ENCODE results near the gene CELA2A. TPM values are rescaled to one million over a fixed set of nuclear protein-coding genes. Genes with fewer than 3 reads are reported as not detected.
"Not testable (repeated sequence)": the region's sequence is repeated elsewhere in the genome, so short reads cannot be mapped to it uniquely, and the experiment has no call there.

The CELA2A gene
- total RNA-seq, 1 experiment from 2014 or later: not detected

DNA sequence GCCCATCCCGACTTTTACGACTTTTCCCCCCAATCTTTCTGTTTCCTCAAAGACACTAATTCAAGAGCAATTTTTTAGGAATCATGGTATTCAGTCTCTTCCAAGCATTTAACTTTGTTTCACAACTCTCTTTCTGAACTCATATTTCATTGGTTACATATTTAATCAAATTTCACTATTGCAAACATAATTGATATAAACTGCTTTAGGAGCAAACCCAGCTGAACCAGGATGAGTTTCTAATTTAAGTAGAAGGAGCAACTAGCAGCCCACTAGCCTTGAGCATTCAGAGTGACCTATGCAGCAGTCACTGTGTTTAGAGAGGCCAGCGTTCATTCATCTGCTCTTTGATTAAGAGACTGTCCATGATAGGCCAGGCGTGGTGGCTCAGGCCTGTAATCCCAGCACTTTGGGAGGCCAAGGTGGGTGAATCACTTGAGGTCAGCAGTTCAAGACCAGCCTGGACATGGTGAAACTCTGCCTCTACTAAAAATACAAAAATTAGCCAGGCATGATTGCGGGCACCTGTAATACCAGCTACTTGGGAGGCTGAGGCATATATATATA lies 21.2 kb downstream of the CELA2A start:
- TF ChIP-seq, protein P1, sequence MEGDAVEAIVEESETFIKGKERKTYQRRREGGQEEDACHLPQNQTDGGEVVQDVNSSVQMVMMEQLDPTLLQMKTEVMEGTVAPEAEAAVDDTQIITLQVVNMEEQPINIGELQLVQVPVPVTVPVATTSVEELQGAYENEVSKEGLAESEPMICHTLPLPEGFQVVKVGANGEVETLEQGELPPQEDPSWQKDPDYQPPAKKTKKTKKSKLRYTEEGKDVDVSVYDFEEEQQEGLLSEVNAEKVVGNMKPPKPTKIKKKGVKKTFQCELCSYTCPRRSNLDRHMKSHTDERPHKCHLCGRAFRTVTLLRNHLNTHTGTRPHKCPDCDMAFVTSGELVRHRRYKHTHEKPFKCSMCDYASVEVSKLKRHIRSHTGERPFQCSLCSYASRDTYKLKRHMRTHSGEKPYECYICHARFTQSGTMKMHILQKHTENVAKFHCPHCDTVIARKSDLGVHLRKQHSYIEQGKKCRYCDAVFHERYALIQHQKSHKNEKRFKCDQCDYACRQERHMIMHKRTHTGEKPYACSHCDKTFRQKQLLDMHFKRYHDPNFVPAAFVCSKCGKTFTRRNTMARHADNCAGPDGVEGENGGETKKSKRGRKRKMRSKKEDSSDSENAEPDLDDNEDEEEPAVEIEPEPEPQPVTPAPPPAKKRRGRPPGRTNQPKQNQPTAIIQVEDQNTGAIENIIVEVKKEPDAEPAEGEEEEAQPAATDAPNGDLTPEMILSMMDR (conservative IDR thresholded peaks at IDR 0.05): no peak
- no peak for TF ChIP-seq EZH2 (IDR thresholded peaks at IDR 0.05; ENCODE audit: low read depth)
- H3K4me2 ChIP-seq: no peak overlapping the region
- no peak overlapping the region for H2AFZ ChIP-seq
- DNase-seq: no peak
- H3K9me3 ChIP-seq (ENCODE audit: insufficient read depth, low read depth): no peaks in the 10 kb centered on the region
- intact Hi-C loops (cut with micrococcal nuclease; ENCODE audit: unreplicated experiment): no loop called here
- H3K4me1 ChIP-seq (replicated peaks; ENCODE audit: insufficient read depth): no peaks in the 10 kb centered on the region
- H3K27me3 ChIP-seq (ENCODE audit: insufficient read depth, low read depth): no peaks in the 10 kb centered on the region
- no peak overlapping the region for H3K27ac ChIP-seq
- no peaks in the 10 kb centered on the region for H3K9me2 ChIP-seq (ENCODE audit: insufficient read depth)
- H3K36me3 ChIP-seq (ENCODE audit: low read depth): no peaks in the 10 kb centered on the region
- ChIA-PET CTCF (no interaction called here), POLR2A (ENCODE audit: unreplicated experiment) (no interaction called here)
- no peaks in the 10 kb centered on the region for H4K20me1 ChIP-seq (ENCODE audit: insufficient read depth)
- H3F3A ChIP-seq (ENCODE audit: insufficient read depth, low read depth): no peaks in the 10 kb centered on the region
- H3K4me3 ChIP-seq: no peak overlapping the region
- H3K79me2 ChIP-seq (ENCODE audit: low read depth): no peaks in the 10 kb centered on the region
- no TSS peak for BruUV-seq (replicated peaks)

DNA sequence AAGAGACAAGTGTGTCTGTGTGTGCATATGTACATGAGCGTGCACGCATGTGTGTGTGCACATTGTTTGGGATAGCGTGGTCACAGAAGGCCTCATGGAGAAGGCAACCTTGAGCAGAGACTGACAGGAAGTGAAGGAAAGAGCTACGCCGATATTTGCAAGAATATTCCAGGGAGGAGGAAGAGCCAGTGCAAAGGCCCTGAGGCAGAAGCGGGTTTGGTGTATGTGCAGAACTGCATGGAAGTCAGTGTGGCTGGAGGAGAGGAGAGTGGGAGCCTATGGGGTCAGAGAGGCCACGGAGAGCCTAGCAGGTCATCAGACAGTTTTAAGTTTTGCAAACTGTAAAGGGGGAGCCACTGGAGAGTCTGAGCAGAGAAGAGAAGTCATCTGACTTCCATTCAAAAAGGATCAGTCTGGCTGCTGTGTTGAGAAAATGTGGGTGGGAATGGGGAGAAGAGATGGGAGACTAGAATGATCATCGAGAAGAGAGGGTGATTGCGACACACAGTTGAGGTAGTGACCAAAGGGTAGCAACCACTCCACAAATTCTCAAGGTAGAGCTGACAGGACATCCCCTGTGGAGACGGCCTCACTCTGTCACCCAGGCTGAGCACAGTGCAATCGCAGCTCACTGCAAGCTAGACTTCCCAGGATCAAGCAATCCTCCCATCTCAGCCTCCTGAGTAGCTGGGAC lies 23.3 kb downstream of the CELA2A start:
- H3F3A ChIP-seq (ENCODE audit: insufficient read depth, low read depth): no peaks in the 10 kb centered on the region
- POLR2A ChIA-PET (ENCODE audit: unreplicated experiment): no interaction called here
- no peak for TF ChIP-seq EZH2 (IDR thresholded peaks at IDR 0.05; ENCODE audit: low read depth)
- TF ChIP-seq, protein P1 (conservative IDR thresholded peaks at IDR 0.05): no peak
- no peaks in the 10 kb centered on the region for H3K4me1 ChIP-seq (replicated peaks; ENCODE audit: insufficient read depth)
- DNase-seq: no peak
- H3K36me3 ChIP-seq (ENCODE audit: low read depth): no peaks in the 10 kb centered on the region
- H3K4me2 ChIP-seq: no peak overlapping the region
- H3K79me2 ChIP-seq (ENCODE audit: low read depth): no peaks in the 10 kb centered on the region
- no peaks in the 10 kb centered on the region for H3K9me3 ChIP-seq (ENCODE audit: insufficient read depth, low read depth)
- H3K4me3 ChIP-seq: no peak overlapping the region
- CTCF ChIA-PET: no interaction called here
- no peaks in the 10 kb centered on the region for H3K27me3 ChIP-seq (ENCODE audit: insufficient read depth, low read depth)
- H3K9me2 ChIP-seq (ENCODE audit: insufficient read depth): no peaks in the 10 kb centered on the region
- no peak overlapping the region for H2AFZ ChIP-seq
- BruUV-seq (replicated peaks): no TSS peak
- no peaks in the 10 kb centered on the region for H4K20me1 ChIP-seq (ENCODE audit: insufficient read depth)
- intact Hi-C loops (cut with micrococcal nuclease; ENCODE audit: unreplicated experiment): no loop called here
- no peak overlapping the region for H3K27ac ChIP-seq

DNA sequence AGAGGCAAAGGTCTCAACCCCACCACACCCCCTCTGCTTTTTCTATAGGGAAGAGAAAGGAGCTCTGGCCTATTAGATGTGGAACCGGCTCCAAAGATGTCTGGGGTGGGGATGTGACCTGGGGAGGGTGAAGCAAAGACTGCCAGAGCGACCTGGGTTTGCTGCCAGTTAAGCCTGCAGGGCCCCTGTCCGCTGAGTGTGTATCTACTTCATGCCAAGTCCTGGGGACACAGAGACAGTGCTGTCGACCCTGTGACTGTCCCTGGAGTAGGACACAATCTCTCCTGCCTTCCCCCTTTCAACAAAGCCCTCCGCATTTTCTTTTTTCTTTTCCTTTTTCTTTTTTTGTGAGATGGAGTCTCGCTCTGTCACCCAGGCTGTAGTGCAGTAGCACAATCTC lies 25.9 kb downstream of the CELA2A start:
- H4K20me1 ChIP-seq (ENCODE audit: insufficient read depth); H3K9me2 ChIP-seq (ENCODE audit: insufficient read depth); H3K79me2 ChIP-seq (ENCODE audit: low read depth); H3K27me3 ChIP-seq (ENCODE audit: insufficient read depth, low read depth); CTCF ChIA-PET; H3K27ac ChIP-seq; POLR2A ChIA-PET (ENCODE audit: unreplicated experiment); H3K36me3 ChIP-seq (ENCODE audit: low read depth); BruUV-seq (replicated peaks); H3F3A ChIP-seq (ENCODE audit: insufficient read depth, low read depth); H2AFZ ChIP-seq; H3K9me3 ChIP-seq (ENCODE audit: insufficient read depth, low read depth); intact Hi-C loops (cut with micrococcal nuclease; ENCODE audit: unreplicated experiment); H3K4me3 ChIP-seq; H3K4me1 ChIP-seq (replicated peaks; ENCODE audit: insufficient read depth); H3K4me2 ChIP-seq; DNase-seq: not testable (repeated sequence)

DNA sequence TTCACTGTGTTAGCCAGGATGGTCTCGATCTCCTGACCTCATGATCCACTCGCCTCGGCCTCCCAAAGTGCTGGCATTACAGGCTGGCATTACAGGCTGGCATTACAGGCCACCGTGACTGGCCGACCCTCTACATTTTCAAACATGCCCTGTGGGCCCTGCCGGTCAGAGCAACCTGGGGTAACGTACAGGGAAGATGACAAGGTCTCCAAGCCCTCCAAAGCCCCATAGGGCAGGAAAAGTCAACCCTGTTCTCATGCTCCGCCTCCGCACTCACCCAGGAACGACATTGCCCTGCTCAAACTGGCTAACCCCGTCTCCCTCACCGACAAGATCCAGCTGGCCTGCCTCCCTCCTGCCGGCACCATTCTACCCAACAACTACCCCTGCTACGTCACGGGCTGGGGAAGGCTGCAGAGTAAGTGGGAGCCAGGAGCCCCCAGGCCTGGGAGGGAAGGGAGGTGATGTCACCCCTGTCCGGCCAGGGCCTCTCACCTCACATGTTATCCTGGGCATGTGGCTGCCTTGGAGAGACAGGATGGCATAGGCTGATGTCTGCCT lies 26.5 kb downstream of the CELA2A start:
- DNase-seq; BruUV-seq (replicated peaks); POLR2A ChIA-PET (ENCODE audit: unreplicated experiment): not testable (repeated sequence)

More for the DNA sequence above, 26.5 kb downstream of the CELA2A start:
- H3K9me3 ChIP-seq (ENCODE audit: insufficient read depth, low read depth); CTCF ChIA-PET; H3K4me1 ChIP-seq (replicated peaks; ENCODE audit: insufficient read depth); intact Hi-C loops (cut with micrococcal nuclease; ENCODE audit: unreplicated experiment); H4K20me1 ChIP-seq (ENCODE audit: insufficient read depth); H3K27ac ChIP-seq; H3K4me2 ChIP-seq; H3F3A ChIP-seq (ENCODE audit: insufficient read depth, low read depth); H3K9me2 ChIP-seq (ENCODE audit: insufficient read depth); H3K27me3 ChIP-seq (ENCODE audit: insufficient read depth, low read depth); H3K4me3 ChIP-seq; H2AFZ ChIP-seq; H3K36me3 ChIP-seq (ENCODE audit: low read depth); H3K79me2 ChIP-seq (ENCODE audit: low read depth): not testable (repeated sequence)

Data from PC-9 (cell line).